HepG2 (cell line): ENCODE results near the gene ENHO. TPM values are rescaled to one million over a fixed set of nuclear protein-coding genes. Genes with fewer than 3 reads are reported as not detected.

Experiments used
- ATAC-seq: fragments of 200-7000 bp; cut with Tn5 transposase; 3 replicates; pipeline ENCODE4 v1.9.1; 2020; ENCODE audit warnings: mild to moderate bottlenecking, moderate library complexity
- BruUV-seq: library from RNA; stranded (reverse); fragments of 400-500 nt; replicated peaks from 2 replicates; lab custom pipeline; 2021; lab: Mats Ljungman, UMichigan
- CTCF ChIA-PET: fragments of 300-600 bp; formaldehyde crosslinking; extraction: SDS; loops from one replicate; lab custom pipeline; 2021; ENCODE audit warnings: low total read pairs, inconsistent platforms, low intra/inter-chr PET ratio; lab: Yijun Ruan, JAX
- POLR2A ChIA-PET: fragments of 350-600 bp; sonication (Branson Sonifier 250); formaldehyde crosslinking; loops from one replicate; lab custom pipeline; 2020; ENCODE audit warnings: antibody characterized with exemption, inconsistent platforms; lab: Yijun Ruan, JAX
- DNase-seq: peaks from one replicate; pipeline ENCODE4 v3.0.0-alpha.2; 2015; ENCODE audit warnings: low spot score
- FAIRE-seq: peaks from 3 replicates; lab custom pipeline; 2011; peaks lifted over from hg19 to GRCh38; lab: Jason Lieb, UNC
- H2AFZ ChIP-seq: one replicate; pipeline ENCODE4 v1.6.1; 2011; ENCODE audit warnings: low read length, inconsistent platforms
- H3K27ac ChIP-seq: fragments of 300-600 bp; 3 replicates; pipeline ENCODE4 v1.8.0; 2011; ENCODE audit warnings: mixed run types, mild to moderate bottlenecking, mixed read lengths, low read length, inconsistent platforms; ENCODE audit not compliant: insufficient read depth; ENCODE audit errors: extremely low read length
- H3K27me3 ChIP-seq, 2 experiments: fragments of 200-600 bp in 1 of 2; 2 replicates in 1 of 2; 3 replicates in 1 of 2; pipeline versions ENCODE4 v1.6.0 to v1.8.0; 2011; ENCODE audit warnings: low read length in 2 of 2, mild to moderate bottlenecking in 2 of 2, moderate library complexity in 2 of 2, inconsistent platforms in 1 of 2; ENCODE audit not compliant: insufficient read depth in 2 of 2, control insufficient read depth in 1 of 2
- H3K36me3 ChIP-seq, 2 experiments: fragments of 200-600 bp in 1 of 2; replicated peaks in 1 of 2; 2 replicates in 1 of 2; 3 replicates in 1 of 2; pipeline versions ENCODE4 v1.5.1 to v1.8.0; 2011; ENCODE audit warnings: low read length in 2 of 2, inconsistent platforms in 1 of 2; ENCODE audit not compliant: insufficient read depth in 2 of 2, control insufficient read depth in 1 of 2
- H3K4me1 ChIP-seq: 2 replicates; pipeline ENCODE4 v1.5.1; 2012; ENCODE audit warnings: low read length, inconsistent platforms; ENCODE audit not compliant: insufficient read depth
- H3K4me2 ChIP-seq: 2 replicates; pipeline ENCODE4 v1.6.0; 2011; ENCODE audit warnings: low read depth, low read length, inconsistent platforms
- H3K4me3 ChIP-seq, 3 experiments: fragments of 200-600 bp in 1 of 3; sonication (generic), shearing (Covaris generic) in 1 of 3; replicated peaks in 1 of 3; 2 replicates each; pipeline ENCODE4 v1.5.1; 2011 to 2016; ENCODE audit warnings: low read length in 3 of 3, inconsistent platforms in 2 of 3, low read depth in 2 of 3, mild to moderate bottlenecking in 2 of 3, control low read depth in 1 of 3, mixed read lengths in 1 of 3; ENCODE audit not compliant: insufficient read depth in 1 of 3
- H3K79me2 ChIP-seq: one replicate; pipeline ENCODE4 v1.6.1; 2011; ENCODE audit warnings: low read length, inconsistent platforms; ENCODE audit not compliant: insufficient read depth
- H3K9ac ChIP-seq: 2 replicates; pipeline ENCODE4 v1.6.0; 2011; ENCODE audit warnings: mild to moderate bottlenecking, low read depth, low read length, inconsistent platforms; ENCODE audit not compliant: insufficient read depth
- H3K9me3 ChIP-seq: 2 replicates; pipeline ENCODE4 v1.5.1; 2012; ENCODE audit warnings: mild to moderate bottlenecking, low read length
- H4K20me1 ChIP-seq: 2 replicates; pipeline ENCODE4 v1.6.0; 2011; ENCODE audit warnings: inconsistent platforms, mild to moderate bottlenecking, low read length, moderate library complexity; ENCODE audit not compliant: insufficient read depth
- BCL6 ChIP-seq: IDR thresholded peaks from 2 replicates; pipeline ENCODE4 v1.6.1; 2016; ENCODE audit warnings: missing genetic modification reagents, missing compliant biosample characterization
- BRD4 ChIP-seq: sonication (generic); formaldehyde crosslinking; IDR thresholded peaks from 2 replicates; pipeline ENCODE4 v1.4.0; 2020; ENCODE audit warnings: missing genetic modification reagents
- CENPX ChIP-seq: sonication (generic); formaldehyde crosslinking; IDR thresholded peaks from 2 replicates; pipeline ENCODE4 v1.9.0; 2021; ENCODE audit warnings: mild to moderate bottlenecking, missing genetic modification reagents, moderate library complexity
- CREBL2 ChIP-seq: sonication (generic); formaldehyde crosslinking; IDR thresholded peaks from 2 replicates; pipeline ENCODE4 v1.8.1; 2023; ENCODE audit warnings: missing genetic modification reagents, mild to moderate bottlenecking, borderline replicate concordance
- IKZF1 ChIP-seq: fragments of 450-650 bp; IDR thresholded peaks from 2 replicates; pipeline ENCODE4 v1.7.1; 2016
- LRRFIP1 ChIP-seq: sonication (generic); formaldehyde crosslinking; conservative IDR thresholded peaks from 2 replicates; pipeline ENCODE4 v1.4.0; 2020; ENCODE audit warnings: missing genetic modification reagents
- MNT ChIP-seq: fragments of 450-650 bp; IDR thresholded peaks from 2 replicates; pipeline ENCODE4 v1.6.1; 2016
- RAD21 ChIP-seq: fragments of 450-650 bp; formaldehyde crosslinking; IDR thresholded peaks from 2 replicates; pipeline ENCODE4 v1.5.0; 2020; ENCODE audit warnings: mild to moderate bottlenecking
- SMAD1 ChIP-seq: sonication (generic); formaldehyde crosslinking; IDR thresholded peaks from 2 replicates; pipeline ENCODE4 v1.4.0; 2020; ENCODE audit warnings: missing genetic modification reagents, low read depth, mild to moderate bottlenecking, borderline replicate concordance
- TAF15 ChIP-seq: fragments of 200-400 bp; formaldehyde crosslinking; IDR thresholded peaks from one replicate; pipeline ENCODE4 v1.6.1; 2018; ENCODE audit warnings: mild to moderate bottlenecking, low read depth, low read length; ENCODE audit not compliant: poor library complexity, severe bottlenecking
- TBL1XR1 ChIP-seq: fragments of 150-350 bp; IDR thresholded peaks from 2 replicates; pipeline ENCODE4 v1.6.1; 2014; ENCODE audit warnings: borderline replicate concordance, low read length; ENCODE audit not compliant: partially characterized antibody
- XBP1 ChIP-seq: sonication (generic); formaldehyde crosslinking; IDR thresholded peaks from 2 replicates; pipeline ENCODE4 v1.5.0; 2020; ENCODE audit warnings: missing genetic modification reagents
- ZBTB4 ChIP-seq: sonication (generic); formaldehyde crosslinking; IDR thresholded peaks from 2 replicates; pipeline ENCODE4 v1.4.0; 2020; ENCODE audit warnings: missing genetic modification reagents, mild to moderate bottlenecking, borderline replicate concordance
- ZNF275 ChIP-seq: sonication (generic); formaldehyde crosslinking; IDR thresholded peaks from 2 replicates; pipeline ENCODE4 v1.8.0; 2022; ENCODE audit warnings: missing genetic modification reagents, mild to moderate bottlenecking, inconsistent platforms, borderline replicate concordance
- ZNF724P ChIP-seq: sonication (generic); formaldehyde crosslinking; IDR thresholded peaks from 2 replicates; pipeline ENCODE4 v1.8.0; 2022; ENCODE audit warnings: missing genetic modification reagents, borderline replicate concordance
- ZNF841 ChIP-seq: sonication (generic); formaldehyde crosslinking; IDR thresholded peaks from 2 replicates; pipeline ENCODE4 v1.8.1; 2023; ENCODE audit warnings: missing genetic modification reagents, borderline replicate concordance
- ZZZ3 ChIP-seq: sonication (generic); formaldehyde crosslinking; IDR thresholded peaks from 2 replicates; pipeline ENCODE4 v1.4.0; 2020; ENCODE audit warnings: missing genetic modification reagents, mild to moderate bottlenecking, borderline replicate concordance
- WGBS: methylation state at CpG from one replicate; pipeline ENCODE4 v1.1.6; 2017; ENCODE audit warnings: low lambda C conversion rate; 5-methylcytosine and 5-hydroxymethylcytosine counted together
- in situ Hi-C: cut with HindIII; loops from 2 replicates; pipeline ENCODE4 v1.10.0; 2017; ENCODE audit warnings: low pct_unique_long_range_greater_than_20kb; ENCODE audit not compliant: extremely low pct_ligation_motif_present
- intact Hi-C: fragments of 100-400 bp; cut with micrococcal nuclease; formaldehyde crosslinking; loops from one replicate; pipeline ENCODE4 v1.10.0; 2022; ENCODE audit not compliant: unreplicated experiment
- polyA plus RNA-seq, 8 experiments: library from polyadenylated mRNA; depleted of rRNA in 3 of 8; stranded (reverse) in 7 of 8; unstranded in 1 of 8; fragments of >200 nt; fragmentation: Illumina TruSeq in 4 of 8; extraction: Trizol in 4 of 8; gene quantifications; 2 replicates each; pipeline versions ENCODE4 v1.2.1 to v1.2.3, GENCODE V29; 2011 to 2016; ENCODE audit warnings: low read depth in 4 of 8, missing spikeins in 1 of 8, mixed read lengths in 1 of 8; ENCODE audit not compliant: insufficient read depth in 1 of 8
- total RNA-seq, 5 experiments: library from RNA; depleted of rRNA; stranded (reverse); fragments of >200 nt; fragmentation: Illumina TruSeq; extraction: Trizol; gene quantifications; 2 replicates each; pipeline ENCODE4 v1.2.3, GENCODE V29; 2016; ENCODE audit warnings: low read depth in 1 of 5

ENHO gene
- total and polyA plus RNA-seq, 2 of the 13 experiments (the other 11 are each of a cell fraction or from before 2014, with no cell fraction given), result 0.08 to 0.60 TPM

- no peak for FAIRE-seq
- no peaks in the 10 kb centered on the region for H3K79me2 ChIP-seq
- in situ Hi-C loops (no loop called here), intact Hi-C loops (no loop called here)
- H2AFZ ChIP-seq, result no peak overlapping the region
- no peaks in the 10 kb centered on the region for H3K4me1 ChIP-seq
- H3K9ac ChIP-seq, result no peak overlapping the region
- H4K20me1 ChIP-seq, result no peaks in the 10 kb centered on the region
- H3K36me3 ChIP-seq, result no peaks in the 10 kb centered on the region
- H3K4me2 ChIP-seq, result no peak overlapping the region
- POLR2A ChIA-PET, result no interaction called here
- ATAC-seq, result no peak
- no peak overlapping the region for H3K27ac ChIP-seq
- CTCF ChIA-PET, result no interaction called here
- H3K27me3 ChIP-seq, result peaks cover 8 to 76% of the 10 kb centered on the region in 2 experiments; a peak in 4 of 5 replicates
- no peaks in the 10 kb centered on the region for H3K9me3 ChIP-seq
- no peak overlapping the region for H3K4me3 ChIP-seq
- 27% methylated on average over 6 of the region's 6 CpGs for WGBS
- no TSS peak for BruUV-seq
- no peak for DNase-seq
- TF ChIP-seq ZZZ3 (CRISPR knock-in tag), result no peak
- no peak for TF ChIP-seq MNT
- TF ChIP-seq BRD4, result no peak
- TF ChIP-seq TBL1XR1, result no peak
- TF ChIP-seq ZNF724P (CRISPR knock-in tag), result no peak
- TF ChIP-seq RAD21 (CRISPR knock-in tag), result no peak
- TF ChIP-seq IKZF1, result no peak
- no peak for TF ChIP-seq CENPX
- no peak for TF ChIP-seq ZNF275 (CRISPR knock-in tag)
- TF ChIP-seq ZBTB4 (CRISPR knock-in tag), result no peak
- no peak for TF ChIP-seq XBP1 (CRISPR knock-in tag)
- no peak for TF ChIP-seq SMAD1 (CRISPR knock-in tag)
- no peak for TF ChIP-seq TAF15
- TF ChIP-seq BCL6 (CRISPR knock-in tag), result no peak
- TF ChIP-seq ZNF841, result no peak
- TF ChIP-seq LRRFIP1 (CRISPR knock-in tag), result no peak
- no peak for TF ChIP-seq CREBL2 (CRISPR knock-in tag)
Measured at GRCh38 chr9:34566972-34567371, 44.2 kb upstream of the ENHO start.
